ENCODE measurements around the gene PLAGL1.

DNA sequence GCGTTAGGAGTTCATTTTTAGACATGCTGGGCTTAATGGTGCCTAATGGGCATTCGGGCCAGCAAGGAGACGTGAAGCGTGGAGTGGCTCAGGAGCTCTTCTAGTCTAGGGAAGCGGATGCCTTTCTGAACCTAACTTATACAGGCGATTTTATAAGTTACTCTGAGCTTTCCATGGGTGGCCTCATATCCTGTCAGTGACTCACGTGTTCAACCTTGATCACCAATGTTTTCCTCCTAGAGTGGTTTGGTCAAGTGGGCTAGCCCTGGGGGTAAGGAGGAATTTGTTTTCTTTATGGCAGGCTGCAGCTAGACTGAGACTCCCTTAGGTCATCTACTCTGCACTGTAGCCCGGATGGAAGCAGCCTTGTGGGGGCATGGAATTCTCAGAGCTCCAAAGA is 52.1 kb downstream of the PLAGL1 start:
- no peak for TF ChIP-seq POLR2A (IDR thresholded peaks at IDR 0.05; ENCODE audit: control extremely low read depth in 1 of 2, low read depth in 2 of 2, low read length in 2 of 2)
- TF ChIP-seq, protein P1, sequence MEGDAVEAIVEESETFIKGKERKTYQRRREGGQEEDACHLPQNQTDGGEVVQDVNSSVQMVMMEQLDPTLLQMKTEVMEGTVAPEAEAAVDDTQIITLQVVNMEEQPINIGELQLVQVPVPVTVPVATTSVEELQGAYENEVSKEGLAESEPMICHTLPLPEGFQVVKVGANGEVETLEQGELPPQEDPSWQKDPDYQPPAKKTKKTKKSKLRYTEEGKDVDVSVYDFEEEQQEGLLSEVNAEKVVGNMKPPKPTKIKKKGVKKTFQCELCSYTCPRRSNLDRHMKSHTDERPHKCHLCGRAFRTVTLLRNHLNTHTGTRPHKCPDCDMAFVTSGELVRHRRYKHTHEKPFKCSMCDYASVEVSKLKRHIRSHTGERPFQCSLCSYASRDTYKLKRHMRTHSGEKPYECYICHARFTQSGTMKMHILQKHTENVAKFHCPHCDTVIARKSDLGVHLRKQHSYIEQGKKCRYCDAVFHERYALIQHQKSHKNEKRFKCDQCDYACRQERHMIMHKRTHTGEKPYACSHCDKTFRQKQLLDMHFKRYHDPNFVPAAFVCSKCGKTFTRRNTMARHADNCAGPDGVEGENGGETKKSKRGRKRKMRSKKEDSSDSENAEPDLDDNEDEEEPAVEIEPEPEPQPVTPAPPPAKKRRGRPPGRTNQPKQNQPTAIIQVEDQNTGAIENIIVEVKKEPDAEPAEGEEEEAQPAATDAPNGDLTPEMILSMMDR (IDR thresholded peaks at IDR 0.05; ENCODE audit: control extremely low read depth in 1 of 3, insufficient read depth in 1 of 3, low read depth in 1 of 3, low read length in 3 of 3) = no peak
- no peak for TF ChIP-seq YY1 (IDR thresholded peaks at IDR 0.05; ENCODE audit: low read depth, low read length)
- TF ChIP-seq CHD2 (IDR thresholded peaks at IDR 0.05; ENCODE audit: low read length) = no peak
- no peak for TF ChIP-seq SIRT6 (IDR thresholded peaks at IDR 0.05; ENCODE audit: low read length)
- no peak for TF ChIP-seq BACH1 (IDR thresholded peaks at IDR 0.05; ENCODE audit: low read length)
- no peak for TF ChIP-seq POLR2AphosphoS5 (IDR thresholded peaks at IDR 0.05; ENCODE audit: low read depth, low read length)
- TF ChIP-seq KDM4A (IDR thresholded peaks at IDR 0.05; ENCODE audit: low read depth, low read length, severe bottlenecking) = no peak
- TF ChIP-seq SIN3A (conservative IDR thresholded peaks at IDR 0.05 in 1 of 2, IDR thresholded peaks at IDR 0.05 in 1 of 2; ENCODE audit: low read depth in 1 of 2, low read length in 2 of 2) = no peak
- TF ChIP-seq CBX5 (IDR thresholded peaks at IDR 0.05; ENCODE audit: low read depth, low read length) = no peak
- no peak for TF ChIP-seq EZH2 (IDR thresholded peaks at IDR 0.05; ENCODE audit: low read depth, low read length, severe bottlenecking)
- TF ChIP-seq EGR1 (IDR thresholded peaks at IDR 0.05; ENCODE audit: borderline replicate concordance, low read depth, low read length) = no peak
- TF ChIP-seq ZNF274 (IDR thresholded peaks at IDR 0.05; ENCODE audit: borderline replicate concordance, extremely low read depth, low read length) = no peak
